BJ (cell line): ENCODE data around the gene DOCK1. TPM values are rescaled to one million over a fixed set of nuclear protein-coding genes. Genes with fewer than 3 reads are reported as not detected.

Experiments used
- CTCF ChIA-PET: fragments of 350-600 bp; formaldehyde crosslinking; extraction: SDS; loops from one replicate; lab custom pipeline; 2021; ENCODE audit warnings: antibody characterized with exemption, inconsistent platforms; lab: Yijun Ruan, JAX
- POLR2A ChIA-PET: fragments of 300-600 bp; sonication (Branson Sonifier 250); formaldehyde crosslinking; extraction: SDS; loops from one replicate; lab custom pipeline; 2021; ENCODE audit warnings: antibody characterized with exemption; lab: Charles Lee
- DNase-seq: peaks from one replicate; pipeline ENCODE4 v3.0.0-alpha.2; 2011; ENCODE audit warnings: low read depth
- H3K27me3 ChIP-seq: 2 replicates; pipeline ENCODE4 v1.6.0; 2011; ENCODE audit warnings: low read length; ENCODE audit not compliant: control insufficient read depth, insufficient read depth
- H3K36me3 ChIP-seq: 2 replicates; pipeline ENCODE4 v1.5.1; 2011; ENCODE audit warnings: low read length; ENCODE audit not compliant: control insufficient read depth, insufficient read depth
- H3K4me3 ChIP-seq: 2 replicates; pipeline ENCODE4 v1.5.1; 2011; ENCODE audit warnings: low read depth, mild to moderate bottlenecking, control low read depth, low read length
- polyA plus RNA-seq: library from polyadenylated mRNA; depleted of rRNA; stranded (reverse); fragments of >200 nt; gene quantifications from 2 replicates; pipeline ENCODE4 v1.2.3, GENCODE V29; 2011
- TF ChIP-seq, protein P1 (sequence below): IDR thresholded peaks from 2 replicates; pipeline ENCODE4 v1.5.1; 2011; ENCODE audit warnings: low read depth, mild to moderate bottlenecking, control low read depth, inconsistent platforms, low read length, moderate library complexity; ENCODE audit not compliant: insufficient read depth

Gene DOCK1
- polyA plus RNA-seq, 1 experiment: 20.0 TPM

DNA sequence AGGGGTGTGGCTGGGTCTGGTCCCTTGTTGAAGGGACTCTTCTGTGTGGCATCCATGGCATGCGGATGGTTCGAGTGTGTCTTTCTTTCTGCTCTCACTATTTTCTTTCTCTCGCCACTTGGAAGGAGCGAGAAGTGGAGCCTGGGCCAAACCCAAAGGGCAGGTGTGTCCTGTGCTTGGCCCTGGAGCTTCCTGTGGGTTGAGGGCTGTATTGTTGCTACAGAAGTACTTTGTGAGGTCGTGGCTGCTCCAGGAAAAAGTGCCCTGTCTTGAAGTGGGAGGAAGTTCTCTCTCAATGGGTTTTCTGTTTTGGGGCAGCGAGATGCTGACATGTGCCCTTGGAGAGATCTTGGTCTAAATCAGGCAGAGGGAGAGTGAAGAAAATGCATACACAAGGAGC is 72.0 kb downstream of the DOCK1 start:
- H3K36me3 ChIP-seq: peaks cover 12% of the 10 kb centered on the region
- ChIA-PET POLR2A (no interaction called here), CTCF (no interaction called here)
- DNase-seq: no peak
- TF ChIP-seq, protein P1, sequence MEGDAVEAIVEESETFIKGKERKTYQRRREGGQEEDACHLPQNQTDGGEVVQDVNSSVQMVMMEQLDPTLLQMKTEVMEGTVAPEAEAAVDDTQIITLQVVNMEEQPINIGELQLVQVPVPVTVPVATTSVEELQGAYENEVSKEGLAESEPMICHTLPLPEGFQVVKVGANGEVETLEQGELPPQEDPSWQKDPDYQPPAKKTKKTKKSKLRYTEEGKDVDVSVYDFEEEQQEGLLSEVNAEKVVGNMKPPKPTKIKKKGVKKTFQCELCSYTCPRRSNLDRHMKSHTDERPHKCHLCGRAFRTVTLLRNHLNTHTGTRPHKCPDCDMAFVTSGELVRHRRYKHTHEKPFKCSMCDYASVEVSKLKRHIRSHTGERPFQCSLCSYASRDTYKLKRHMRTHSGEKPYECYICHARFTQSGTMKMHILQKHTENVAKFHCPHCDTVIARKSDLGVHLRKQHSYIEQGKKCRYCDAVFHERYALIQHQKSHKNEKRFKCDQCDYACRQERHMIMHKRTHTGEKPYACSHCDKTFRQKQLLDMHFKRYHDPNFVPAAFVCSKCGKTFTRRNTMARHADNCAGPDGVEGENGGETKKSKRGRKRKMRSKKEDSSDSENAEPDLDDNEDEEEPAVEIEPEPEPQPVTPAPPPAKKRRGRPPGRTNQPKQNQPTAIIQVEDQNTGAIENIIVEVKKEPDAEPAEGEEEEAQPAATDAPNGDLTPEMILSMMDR: no peak
- no peak overlapping the region for H3K4me3 ChIP-seq
- no peaks in the 10 kb centered on the region; the same call in 1 of the 2 replicates for H3K27me3 ChIP-seq

DNA sequence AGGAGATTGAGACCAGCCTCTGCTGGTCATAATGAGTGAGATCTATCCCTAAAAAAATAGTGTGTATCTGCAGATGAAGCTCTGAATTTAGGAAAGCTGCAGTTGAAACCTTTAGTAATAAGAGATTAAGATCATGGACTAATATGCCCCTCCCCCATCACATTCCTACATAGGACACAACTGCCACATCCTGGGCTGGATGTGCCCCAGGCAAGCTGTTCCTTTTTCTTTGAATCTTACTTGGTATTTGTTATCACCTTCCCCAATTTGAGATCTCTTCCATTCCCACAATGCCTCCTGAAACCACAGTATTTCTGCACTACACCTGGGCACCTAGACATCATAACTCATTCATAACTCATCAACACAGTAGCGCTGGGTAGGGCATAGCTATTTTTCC is 74.1 kb downstream of the DOCK1 start:
- no peak for DNase-seq
- Histone ChIP-seq H3K4me3 (no peak overlapping the region), H3K27me3 (no peaks in the 10 kb centered on the region; the same call in 1 of the 2 replicates), H3K36me3 (peaks cover 15% of the 10 kb centered on the region)
- TF ChIP-seq, protein P1: no peak
- CTCF ChIA-PET: no interaction called here
- POLR2A ChIA-PET: no interaction called here

DNA sequence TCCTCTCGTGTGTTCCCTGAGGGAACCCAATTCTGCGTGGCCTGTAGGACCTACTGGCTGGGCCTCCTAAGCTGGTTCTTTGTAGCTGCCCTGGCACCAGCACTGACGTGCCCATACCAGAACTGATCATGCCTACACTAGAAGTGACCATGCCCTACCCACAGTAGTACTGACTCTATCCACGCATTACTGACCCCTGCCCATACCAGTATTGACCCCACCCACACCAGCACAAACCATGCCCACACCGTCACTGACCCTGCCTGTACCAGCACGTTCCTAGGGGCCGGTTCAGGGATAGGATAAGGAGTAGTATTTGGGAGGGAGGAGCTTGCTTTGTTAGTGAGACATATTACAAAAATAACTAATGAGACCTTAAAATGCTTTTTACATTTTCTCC is 88.0 kb downstream of the DOCK1 start:
- ChIA-PET POLR2A (no interaction called here), CTCF (no interaction called here)
- Histone ChIP-seq H3K27me3 (no peaks in the 10 kb centered on the region), H3K4me3 (no peak overlapping the region), H3K36me3 (peaks cover 17% of the 10 kb centered on the region)
- TF ChIP-seq, protein P1: no peak
- DNase-seq: no peak

DNA sequence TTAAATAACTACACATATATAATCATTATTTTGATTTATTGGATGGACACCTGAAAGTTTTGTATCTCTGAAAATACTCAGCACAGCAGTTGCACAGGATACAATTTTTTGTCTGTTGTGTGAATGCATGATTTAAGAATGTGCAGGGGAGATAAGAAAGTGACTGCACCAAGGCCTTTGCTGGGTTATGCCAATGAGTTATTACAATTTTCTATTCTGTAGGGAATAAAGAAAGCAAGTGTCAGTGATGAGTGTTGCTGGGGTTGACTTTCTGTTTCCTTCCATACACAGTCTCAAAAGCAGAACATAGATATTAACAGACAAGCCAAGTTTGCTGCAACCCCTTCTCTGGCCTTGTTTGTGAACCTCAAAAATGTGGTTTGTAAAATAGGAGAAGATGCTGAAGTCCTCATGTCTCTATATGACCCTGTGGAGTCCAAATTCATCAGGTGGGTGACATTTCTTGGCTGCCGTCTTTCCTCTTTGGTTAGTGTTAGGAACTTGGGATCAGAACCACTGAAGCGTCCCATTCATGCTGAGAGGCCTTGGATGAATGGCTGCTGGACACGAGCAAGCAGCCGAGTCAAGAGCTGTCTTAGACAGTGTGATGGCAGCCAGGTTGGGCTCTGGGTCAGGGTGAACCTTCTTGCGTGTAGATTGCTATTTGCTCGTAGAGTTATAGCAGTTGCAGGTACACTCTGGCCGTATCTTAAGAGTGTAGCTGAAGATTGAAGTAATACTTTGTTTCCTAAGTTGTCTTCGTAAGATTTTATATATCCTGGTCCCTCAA is 92.8 kb downstream of the DOCK1 start:
- Histone ChIP-seq H3K36me3 (peaks cover 19% of the 10 kb centered on the region), H3K4me3 (no peak overlapping the region), H3K27me3 (no peaks in the 10 kb centered on the region)
- POLR2A ChIA-PET: no interaction called here
- TF ChIP-seq, protein P1: no peak
- no peak for DNase-seq
- CTCF ChIA-PET: no interaction called here

GRCh38 chr10:127000598-127000997 is 95.4 kb downstream of the DOCK1 start:
- peaks cover 23% of the 10 kb centered on the region for H3K36me3 ChIP-seq
- POLR2A ChIA-PET: no interaction called here

More at GRCh38 chr10:127000598-127000997, 95.4 kb downstream of the DOCK1 start:
- Histone ChIP-seq H3K27me3 (no peaks in the 10 kb centered on the region), H3K4me3 (no peak overlapping the region)
- CTCF ChIA-PET: no interaction called here
- TF ChIP-seq, protein P1: no peak
- DNase-seq: no peak
